CD4-positive, alpha-beta memory T cell (primary cell): ENCODE measurements around the gene PTGER1. TPM values are rescaled to one million over a fixed set of nuclear protein-coding genes. Genes with fewer than 3 reads are reported as not detected.

Experiments
- CTCF ChIA-PET: fragments of 350-600 bp; sonication (Branson Sonifier 250); formaldehyde crosslinking; loops from one replicate; lab custom pipeline; 2021; ENCODE audit warnings: inconsistent platforms; ENCODE audit not compliant: partially characterized antibody; lab: Charles Lee
- POLR2A ChIA-PET: fragments of 350-600 bp; sonication (Branson Sonifier 250); formaldehyde crosslinking; loops from one replicate; lab custom pipeline; 2021; ENCODE audit not compliant: partially characterized antibody; lab: Charles Lee
- DNase-seq, 5 donors: peaks; one replicate each; pipeline versions ENCODE4 v3.0.0 to v3.0.0-alpha.2; 2020 to 2022; ENCODE audit warnings: mixed read lengths in 1 of 5
- H3K27ac ChIP-seq: one replicate; pipeline ENCODE4 v1.7.0; 2013; ENCODE audit warnings: low read depth, low read length
- H3K27me3 ChIP-seq: 2 replicates; pipeline ENCODE4 v1.7.0; 2013; ENCODE audit warnings: mild to moderate bottlenecking, low read length, moderate library complexity; ENCODE audit not compliant: insufficient read depth
- H3K36me3 ChIP-seq: 2 replicates; pipeline ENCODE4 v1.7.0; 2013; ENCODE audit warnings: mild to moderate bottlenecking, low read length, moderate library complexity; ENCODE audit not compliant: insufficient read depth
- H3K4me1 ChIP-seq: 2 replicates; pipeline ENCODE4 v1.7.0; 2013; ENCODE audit warnings: mild to moderate bottlenecking, low read length, moderate library complexity; ENCODE audit not compliant: insufficient read depth
- H3K4me3 ChIP-seq, 2 donors: one replicate each; pipeline ENCODE4 v1.7.0; 2013; ENCODE audit warnings: low read length in 2 of 2, mild to moderate bottlenecking in 1 of 2
- H3K9me3 ChIP-seq, 2 donors: one replicate each; pipeline ENCODE4 v1.7.0; 2013; ENCODE audit warnings: low read length in 2 of 2, control low read depth in 1 of 2; ENCODE audit not compliant: control insufficient read depth in 1 of 2
- H3K27ac Mint-ChIP-seq, 7 donors: one replicate each; pipeline ENCODE4 v1.8.0; 2020 to 2021; ENCODE audit warnings: mixed read lengths in 7 of 7, mild to moderate bottlenecking in 6 of 7, inconsistent platforms in 3 of 7, moderate library complexity in 3 of 7
- H3K27me3 Mint-ChIP-seq, 2 donors: one replicate each; pipeline ENCODE4 v1.8.0; 2020 to 2021; ENCODE audit warnings: mixed read lengths in 2 of 2
- H3K36me3 Mint-ChIP-seq, 2 donors: one replicate each; pipeline ENCODE4 v1.8.0; 2020 to 2021; ENCODE audit warnings: mixed read lengths in 2 of 2, inconsistent platforms in 1 of 2, mild to moderate bottlenecking in 1 of 2
- H3K4me1 Mint-ChIP-seq, 4 donors: one replicate each; pipeline ENCODE4 v1.8.0; 2020 to 2021; ENCODE audit warnings: mixed read lengths in 4 of 4, mild to moderate bottlenecking in 1 of 4
- H3K4me3 Mint-ChIP-seq, 8 donors: one replicate each; pipeline ENCODE4 v1.8.0; 2020 to 2021; ENCODE audit warnings: mixed read lengths in 8 of 8, mild to moderate bottlenecking in 7 of 8, moderate library complexity in 6 of 8, inconsistent platforms in 3 of 8
- H3K9me3 Mint-ChIP-seq, 8 donors: one replicate each; pipeline ENCODE4 v1.8.0; 2020 to 2021; ENCODE audit warnings: mixed read lengths in 8 of 8, mild to moderate bottlenecking in 5 of 8, inconsistent platforms in 3 of 8, moderate library complexity in 1 of 8
- intact Hi-C: fragments of 100-400 bp; cut with micrococcal nuclease; formaldehyde crosslinking; loops from one replicate; pipeline ENCODE4 v1.15.1; 2023
- polyA plus RNA-seq, 2 donors: library from polyadenylated mRNA; unstranded; fragments of 300-500 nt; fragmentation: Illumina TruSeq; gene quantifications; one replicate each; pipeline ENCODE4 v1.2.3, GENCODE V29; 2021
- total RNA-seq, 2 experiments: library from RNA; stranded (reverse); gene quantifications; one replicate each; pipeline ENCODE4 v1.2.3, GENCODE V29; 2021

Gene PTGER1
- total and polyA plus RNA-seq, 4 experiments from 2014 or later: not detected

DNA sequence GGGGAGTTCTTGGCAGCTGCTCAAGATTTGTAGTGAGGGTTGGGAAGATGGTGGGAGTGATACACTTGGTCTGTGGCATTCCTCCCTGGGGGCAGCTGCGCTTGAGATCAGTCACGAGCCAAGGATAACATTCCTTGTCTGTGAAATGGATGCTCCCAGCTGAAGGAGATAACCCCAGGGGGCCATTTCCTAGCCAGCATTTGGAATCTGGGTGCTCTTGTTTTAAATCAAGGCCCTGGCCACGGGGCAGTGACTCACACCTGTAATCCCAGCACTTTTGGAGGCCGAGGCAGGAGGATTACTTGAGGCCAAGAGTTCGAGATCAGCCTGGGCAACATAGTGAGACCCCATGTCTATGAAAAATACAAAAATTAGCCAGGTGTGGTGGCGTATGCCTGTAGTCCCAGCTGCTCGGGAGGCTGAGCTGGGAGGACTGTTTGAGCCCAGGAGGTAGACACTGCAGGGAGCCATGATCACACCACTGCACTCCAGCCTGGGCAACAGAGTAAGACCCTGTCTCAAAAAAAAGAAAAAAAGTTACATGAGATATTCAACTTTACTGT is 37.5 kb downstream of the PTGER1 start:
- Mint-ChIP-seq H3K9me3 (no peaks in the 10 kb centered on the region), H3K27ac (peak overlapping the region; percentile 16 to 82 (median 71)), H3K4me1 (peaks cover 27 to 70% (median 52%) of the 10 kb centered on the region in 4 donors), H3K27me3 (no peaks in the 10 kb centered on the region), H3K36me3 (peaks cover 13 to 25% of the 10 kb centered on the region in 2 donors), H3K4me3 (peak overlapping the region in 6 of 8 donors; percentile 8 to 50 (median 28))
- intact Hi-C loops: no loop called here
- no peaks in the 10 kb centered on the region for H3K9me3 ChIP-seq
- no peak overlapping the region for H3K27ac ChIP-seq
- H3K4me3 ChIP-seq: no peak overlapping the region
- peaks cover 58% of the 10 kb centered on the region for H3K4me1 ChIP-seq
- no peaks in the 10 kb centered on the region for H3K27me3 ChIP-seq
- CTCF ChIA-PET: interaction anchor here (0.8 to 1.8 kb wide), 7 partner anchors 13 to 301 kb away, joined by 3 to 8 read pairs (median 4); partner anchors contain the start of gene ASF1B
- POLR2A ChIA-PET: interaction anchor here (0.9 to 1.6 kb wide), 5 partner anchors 9 to 69 kb away, joined by 3 to 5 read pairs (median 4); no protein-coding TSS in a partner anchor
- DNase-seq: no peak
- peaks cover 8% of the 10 kb centered on the region for H3K36me3 ChIP-seq

- Histone ChIP-seq H3K27me3 (no peaks in the 10 kb centered on the region), H3K36me3 (no peaks in the 10 kb centered on the region), H3K4me3 (no peak overlapping the region), H3K27ac (no peak overlapping the region), H3K4me1 (peaks cover 54% of the 10 kb centered on the region), H3K9me3 (no peaks in the 10 kb centered on the region)
- no peak for DNase-seq
- Mint-ChIP-seq H3K4me1 (peaks cover 27 to 73% (median 51%) of the 10 kb centered on the region in 4 donors), H3K36me3 (peaks cover 6 to 13% of the 10 kb centered on the region in 2 donors), H3K9me3 (peaks cover 0 to 1% (median 0%) of the 10 kb centered on the region in 8 donors), H3K4me3 (peak overlapping the region in 6 of 8 donors; percentile 22 to 93 (median 66)), H3K27ac (peak overlapping the region in 6 of 7 donors; percentile 24 to 82 (median 79)), H3K27me3 (no peaks in the 10 kb centered on the region)
- intact Hi-C loops: no loop called here
- CTCF ChIA-PET: interaction anchor here (0.6 to 1.0 kb wide), 2 partner anchors 17 to 45 kb away, joined by 3 read pairs; no protein-coding TSS in a partner anchor
- POLR2A ChIA-PET: no interaction called here
Observed at GRCh38 chr19:14435320-14436050, 39.7 kb downstream of the PTGER1 start.

DNA sequence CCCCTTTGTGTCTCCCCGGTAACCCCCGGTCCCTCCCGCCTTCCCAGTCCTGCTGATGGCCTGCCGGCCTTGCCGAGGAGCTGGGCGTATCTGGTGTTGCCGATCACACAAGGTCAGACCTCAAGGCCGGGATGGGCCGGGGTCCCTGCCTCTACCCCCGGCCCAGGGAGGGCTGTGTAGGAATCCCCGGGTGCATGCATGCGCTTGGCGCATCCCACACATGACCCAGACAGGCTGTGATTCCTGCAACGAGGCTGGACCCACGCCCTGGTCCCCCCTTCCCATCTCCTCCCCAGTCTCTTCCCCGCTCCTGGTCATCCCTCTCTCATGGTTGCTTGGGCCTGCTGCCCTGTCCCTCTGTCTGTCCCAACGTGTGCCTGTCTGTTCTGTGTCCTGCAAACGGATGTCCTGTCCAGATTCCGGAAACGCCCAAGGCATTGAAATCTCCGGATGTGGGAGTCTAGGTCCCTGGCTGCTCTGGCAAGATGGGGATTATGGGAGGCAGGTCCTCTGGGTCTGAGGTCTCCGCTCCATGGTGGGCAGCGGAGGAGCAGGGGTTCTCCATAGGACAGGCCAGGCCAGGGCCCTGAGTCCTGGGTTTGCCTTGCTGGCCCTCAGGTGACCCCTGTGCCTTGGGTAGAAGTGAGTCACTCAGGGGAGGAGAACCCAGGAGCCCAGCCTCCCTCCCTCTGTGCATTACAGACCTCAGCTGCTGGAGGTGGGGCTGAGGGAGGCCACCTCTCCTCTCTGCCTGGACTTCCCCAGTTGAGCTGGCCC is 40.4 kb downstream of the PTGER1 start:
- Mint-ChIP-seq H3K4me3 (peak overlapping the region; percentile 78 to 93 (median 81)), H3K9me3 (peaks cover 0 to 1% (median 0%) of the 10 kb centered on the region in 8 donors), H3K27me3 (no peaks in the 10 kb centered on the region), H3K4me1 (peaks cover 24 to 66% (median 45%) of the 10 kb centered on the region in 4 donors), H3K36me3 (peaks cover 0 to 7% of the 10 kb centered on the region in 2 donors), H3K27ac (peak overlapping the region; percentile 73 to 94 (median 91))
- Histone ChIP-seq H3K4me3 (peak overlapping the region in 1 of 2 donors; percentile 61), H3K36me3 (no peaks in the 10 kb centered on the region), H3K27me3 (no peaks in the 10 kb centered on the region), H3K9me3 (no peaks in the 10 kb centered on the region), H3K4me1 (peaks cover 47% of the 10 kb centered on the region), H3K27ac (peak overlapping the region; percentile 72)
- ChIA-PET CTCF (interaction anchor here (1.0 kb wide), 1 partner anchor 45 kb away, joined by 3 read pairs; no protein-coding TSS in a partner anchor), POLR2A (interaction anchor here (1.2 to 1.6 kb wide), 2 partner anchors 15 to 18 kb away, joined by 3 to 9 read pairs; partner anchors contain the start of gene DDX39A)
- intact Hi-C loops: no loop called here
- DNase-seq: no peak

DNA sequence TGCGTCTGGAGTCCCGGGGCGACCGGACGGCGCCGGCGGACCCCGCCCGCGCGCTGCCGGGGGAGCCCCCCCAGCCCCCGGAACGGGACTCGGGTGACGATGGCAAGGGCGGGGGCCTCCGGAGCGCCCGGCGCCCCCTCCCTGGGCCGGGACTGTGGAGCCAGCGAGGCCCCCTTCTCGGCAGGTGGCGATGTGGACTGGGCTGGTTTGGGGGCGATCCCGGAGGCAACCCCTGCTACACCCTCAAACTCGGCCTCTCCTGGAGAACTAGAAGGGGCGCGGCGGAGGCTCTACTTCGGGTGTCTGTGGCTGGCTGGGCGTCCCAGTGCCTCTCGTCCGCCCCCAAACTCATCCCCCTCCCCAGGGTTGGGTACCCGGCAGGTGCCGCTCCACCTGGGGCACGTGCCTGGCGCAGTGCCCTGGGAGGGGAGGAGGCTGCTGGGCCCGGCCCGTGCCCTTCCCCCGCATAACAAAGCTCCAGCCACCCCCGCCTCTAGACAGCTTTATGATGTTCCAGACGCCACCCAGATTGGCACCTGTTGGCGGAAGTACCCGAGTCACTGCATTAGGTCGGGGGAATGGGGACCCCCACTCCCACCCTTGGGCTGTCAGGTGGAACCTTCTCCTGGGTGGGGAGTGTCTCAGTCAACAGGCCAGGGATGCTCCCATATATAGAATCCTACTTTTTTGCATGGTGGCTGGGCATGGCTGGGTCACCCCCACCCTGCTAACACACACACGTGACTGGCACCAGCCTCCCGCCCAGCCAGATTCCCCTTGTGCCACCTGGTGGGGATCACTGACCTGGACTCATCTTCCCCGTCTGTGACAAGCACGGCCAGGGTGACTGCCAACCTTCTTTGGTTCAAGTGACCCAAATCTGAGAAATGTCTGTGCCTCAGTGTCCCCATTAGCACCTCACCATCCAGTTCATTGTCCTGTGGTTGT is 41.3 kb downstream of the PTGER1 start:
- peak; percentile 49 to 76 (median 52) for DNase-seq
- Histone ChIP-seq H3K4me3 (peak overlapping the region; percentile 60 to 61), H3K27ac (peak overlapping the region; percentile 72), H3K4me1 (peaks cover 38% of the 10 kb centered on the region), H3K36me3 (no peaks in the 10 kb centered on the region), H3K9me3 (no peaks in the 10 kb centered on the region), H3K27me3 (no peaks in the 10 kb centered on the region)
- H3K36me3 Mint-ChIP-seq: peaks cover 0 to 5% of the 10 kb centered on the region in 2 donors
- H3K27ac Mint-ChIP-seq: peak overlapping the region; percentile 73 to 94 (median 87)
- peak overlapping the region; percentile 78 to 93 (median 81) for H3K4me3 Mint-ChIP-seq
- H3K27me3 Mint-ChIP-seq: no peaks in the 10 kb centered on the region
- POLR2A ChIA-PET: interaction anchor here (0.6 to 1.6 kb wide), 12 partner anchors 12 to 593 kb away, joined by 3 to 9 read pairs (median 3); partner anchors contain the start of genes ADGRE5, ASF1B, DDX39A and DNAJB1
- peaks cover 18 to 58% (median 38%) of the 10 kb centered on the region in 4 donors for H3K4me1 Mint-ChIP-seq
- CTCF ChIA-PET: interaction anchor here (1.0 kb wide), 3 partner anchors 24 to 297 kb away, joined by 3 to 4 read pairs (median 4); partner anchors contain the start of gene ASF1B
- H3K9me3 Mint-ChIP-seq: peaks cover 0 to 1% (median 0%) of the 10 kb centered on the region in 8 donors
- intact Hi-C loops: loop anchor here (2.0 kb wide), 1 partner anchor 47 kb away; no protein-coding TSS in a partner anchor

- Histone ChIP-seq H3K4me1 (peaks cover 31% of the 10 kb centered on the region), H3K9me3 (no peaks in the 10 kb centered on the region), H3K4me3 (peak within 1 kb of the TSS; percentile 60 to 61), H3K27me3 (no peaks in the 10 kb centered on the region), H3K27ac (peak within 1 kb of the TSS; percentile 72), H3K36me3 (no peaks in the 10 kb centered on the region)
- Mint-ChIP-seq H3K36me3 (peaks cover 0 to 5% of the 10 kb centered on the region in 2 donors), H3K27ac (peak within 1 kb of the TSS; percentile 84 to 95 (median 89)), H3K4me3 (peak within 1 kb of the TSS; percentile 83 to 93 (median 88)), H3K27me3 (no peaks in the 10 kb centered on the region), H3K4me1 (peaks cover 16 to 49% (median 33%) of the 10 kb centered on the region in 4 donors), H3K9me3 (peaks cover 0 to 1% (median 0%) of the 10 kb centered on the region in 8 donors)
- CTCF ChIA-PET: interaction anchor here (0.6 to 4.7 kb wide), 21 partner anchors 9 to 644 kb away, joined by 3 to 44 read pairs (median 4); partner anchors contain the start of genes ADGRE5 and DDX39A
- intact Hi-C loops: loop anchor here (1.0 to 2.0 kb wide), 4 partner anchors 7 to 48 kb away; partner anchors contain the start of gene DDX39A
- DNase-seq: peak in 3 of 5 donors; percentile 20 to 55 (median 22)
- POLR2A ChIA-PET: interaction anchor here (0.6 to 2.4 kb wide), 15 partner anchors 9 to 98 kb away, joined by 3 to 17 read pairs (median 3); partner anchors contain the start of genes ADGRE5 and GIPC1
Observed at GRCh38 chr19:14432791-14433553, 42.2 kb downstream of the PTGER1 start, which contains the start of gene PKN1. Gene PKN1, plus strand, starts transcription at chr19:14433306. Its CDS starts 216 bp downstream, at chr19:14433522.
